HG02840 (cell line): ENCODE results near the gene CDKL5.
"Not testable (repeated sequence)": the region's sequence is repeated elsewhere in the genome, so short reads cannot be mapped to it uniquely, and the experiment has no call there.

Experiments used
- ATAC-seq: cut with Tn5 transposase; IDR thresholded peaks from one replicate; pipeline ENCODE4 v1.9.1; 2021; ENCODE audit warnings: mild to moderate bottlenecking, moderate library complexity, moderate number of reproducible peaks; ENCODE audit not compliant: unreplicated experiment, low FRiP score

The CDKL5 gene

GRCh38 chrX:18425199-18426003 lies at the start of gene CDKL5:
Gene CDKL5 (plus strand): TSS chrX:18425608. CDS start chrX:18507097, 81,489 bp downstream.
- peak; percentile 92 for ATAC-seq

GRCh38 chrX:18377796-18378195 lies 47.6 kb upstream of the CDKL5 start:
- no peak for ATAC-seq

- no peak for ATAC-seq
Measured at GRCh38 chrX:18389966-18390365, 35.4 kb upstream of the CDKL5 start.

GRCh38 chrX:18390941-18391538 lies 34.4 kb upstream of the CDKL5 start:
- ATAC-seq = no peak

GRCh38 chrX:18394477-18394876 lies 30.9 kb upstream of the CDKL5 start:
- no peak for ATAC-seq

DNA sequence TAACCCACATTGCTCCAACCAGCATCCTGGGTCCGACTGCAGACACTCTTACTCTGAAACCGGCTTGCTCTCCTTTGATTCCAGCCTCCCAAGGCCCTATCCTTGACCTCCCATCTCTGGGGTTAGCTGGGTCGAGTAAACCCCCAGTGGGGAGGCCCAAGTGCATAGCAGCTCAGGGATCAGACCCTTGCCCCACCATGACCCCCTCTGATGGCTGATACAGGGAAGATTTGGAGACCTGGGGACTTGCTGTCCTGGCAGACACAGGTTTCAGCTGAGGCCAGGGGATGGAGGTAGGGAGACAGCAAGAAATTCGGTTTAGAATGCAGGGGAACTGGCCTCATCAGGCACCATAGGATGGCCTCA lies 23.6 kb upstream of the CDKL5 start:
- no peak for ATAC-seq

DNA sequence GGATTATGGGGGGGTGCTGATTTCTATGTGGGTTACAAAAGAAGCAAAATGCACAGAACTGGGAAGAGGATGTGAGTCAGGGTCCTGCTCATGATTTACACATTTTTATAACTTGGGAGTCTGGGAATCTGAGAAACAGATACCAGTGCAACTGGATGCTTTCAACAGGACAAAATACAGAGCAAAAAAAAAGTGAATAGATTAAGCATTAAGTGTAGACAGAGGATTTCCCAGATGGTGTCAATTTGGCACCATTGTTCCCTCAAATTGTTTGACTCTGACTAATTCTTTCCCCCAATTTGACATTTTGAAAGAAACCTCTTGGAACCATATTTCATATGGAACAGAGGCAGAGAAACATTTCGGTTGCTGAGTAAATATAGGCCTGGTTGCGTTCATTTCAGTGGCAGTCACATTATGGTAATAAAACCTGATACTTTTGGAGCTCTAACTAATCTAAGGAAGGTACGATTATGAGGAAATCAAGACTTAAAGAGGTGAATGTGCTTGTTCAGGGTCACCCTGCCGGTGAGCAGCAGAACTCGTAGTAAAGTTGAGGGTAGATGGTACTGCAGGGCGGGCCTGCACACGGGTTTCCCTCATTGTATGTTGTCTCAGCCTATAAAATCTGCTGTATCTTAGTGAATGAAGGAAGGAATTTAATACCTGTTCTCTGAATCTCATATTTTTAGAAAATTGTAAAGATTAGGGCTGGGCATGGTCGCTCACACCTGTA lies 18.7 kb upstream of the CDKL5 start:
- ATAC-seq = no peak

- ATAC-seq = no peak
Measured at GRCh38 chrX:18410038-18410437, 15.4 kb upstream of the CDKL5 start.

DNA sequence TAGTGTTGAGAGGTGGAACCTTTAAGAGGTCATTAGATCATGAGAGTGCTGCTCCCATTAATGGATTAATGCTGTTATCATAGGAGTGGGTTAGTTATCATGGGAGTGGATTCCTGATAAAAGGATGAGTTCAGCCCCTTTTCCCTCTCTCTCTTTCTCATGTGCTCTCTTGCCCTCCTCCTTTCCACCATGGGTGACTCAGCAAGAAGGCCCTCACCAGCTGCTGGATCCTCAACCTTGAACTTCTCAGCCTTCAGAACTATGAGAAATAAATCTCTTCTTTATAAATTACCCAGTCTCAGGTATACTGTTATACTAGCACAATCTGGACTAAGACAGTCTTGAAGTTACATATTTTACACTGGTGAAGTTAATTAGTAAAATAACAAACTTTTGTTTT lies 10.0 kb upstream of the CDKL5 start:
- ATAC-seq = no peak

DNA sequence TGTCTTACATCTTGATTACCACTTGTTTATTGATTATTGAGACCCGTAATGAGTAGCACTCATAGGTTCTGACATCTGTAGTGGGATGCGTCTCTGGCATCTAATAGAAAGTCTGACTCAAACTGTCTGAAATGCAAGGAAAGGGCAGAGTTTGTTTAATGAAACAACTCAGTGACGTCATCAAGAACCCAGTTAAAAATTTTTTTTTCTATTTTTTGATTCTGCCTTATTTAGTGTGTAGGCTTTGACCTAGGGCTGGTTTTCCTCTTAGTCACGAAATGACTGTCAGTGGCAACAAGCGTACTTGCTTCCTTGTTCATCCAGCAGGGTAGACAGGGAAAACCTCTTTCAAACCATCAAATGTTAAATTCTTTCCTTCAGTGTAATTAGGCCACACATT lies 3.1 kb upstream of the CDKL5 start:
- no peak for ATAC-seq

DNA sequence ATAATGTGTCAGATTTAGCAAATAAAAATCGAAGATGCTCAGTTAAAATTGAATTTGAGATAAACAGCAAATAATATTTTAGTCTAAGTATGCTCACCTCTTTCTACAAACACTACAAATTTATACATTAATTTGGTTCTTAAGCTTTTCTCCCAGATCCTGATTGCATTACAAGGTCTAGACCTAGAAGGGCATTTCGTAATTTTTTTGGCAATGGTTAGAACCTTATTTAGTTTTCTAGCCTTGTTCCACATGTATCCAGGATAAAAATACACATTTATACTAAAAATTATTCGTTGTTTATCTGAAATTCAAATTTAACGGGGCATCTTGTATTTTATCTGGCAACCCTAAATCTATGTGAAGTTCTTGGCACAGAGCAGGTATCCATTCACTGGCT lies 2.5 kb upstream of the CDKL5 start:
- no peak for ATAC-seq

- ATAC-seq = peak; percentile 7
Measured at GRCh38 chrX:18424482-18425198, 768 bp upstream of the CDKL5 start.

- ATAC-seq = no peak
Measured at GRCh38 chrX:18426004-18426320, 554 bp downstream of the CDKL5 start.

DNA sequence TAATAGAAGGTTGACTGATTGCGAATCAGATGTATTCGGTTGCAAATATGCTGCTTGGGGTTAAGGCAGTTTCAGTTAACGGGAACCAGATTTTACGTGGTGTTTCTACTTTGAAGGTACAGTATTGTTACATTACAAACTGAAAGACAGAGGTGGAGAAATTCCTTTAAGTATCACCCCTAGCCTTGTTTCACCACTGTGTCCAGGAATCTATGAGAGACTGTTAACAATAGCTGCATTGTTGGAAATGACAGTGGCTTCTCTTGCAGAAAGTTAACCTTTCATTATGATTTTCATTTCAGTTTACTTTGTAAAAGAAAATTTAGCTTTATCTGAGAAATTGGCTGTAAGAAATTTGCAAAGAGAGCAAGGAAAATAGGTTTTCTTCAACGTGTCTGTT lies 2.6 kb downstream of the CDKL5 start:
- no peak for ATAC-seq

DNA sequence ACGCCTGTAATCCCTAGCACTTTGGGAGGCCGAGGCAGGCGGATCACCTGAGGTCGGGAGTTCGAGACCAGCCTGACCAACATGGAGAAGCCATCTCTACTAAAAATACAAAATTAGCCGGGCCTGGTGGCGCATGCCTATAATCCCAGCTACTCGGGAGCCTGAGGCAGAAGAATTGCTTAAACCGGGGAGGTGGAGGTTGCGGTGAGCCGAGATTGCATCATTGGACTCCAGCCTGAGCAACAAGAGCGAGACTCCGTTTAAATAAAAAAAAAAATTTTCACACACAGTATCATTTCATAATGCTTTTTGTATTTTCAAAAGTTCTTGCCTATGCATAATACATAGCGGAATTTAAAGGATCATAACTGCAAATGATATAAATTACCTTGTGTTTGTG lies 7.9 kb downstream of the CDKL5 start:
- ATAC-seq = not testable (repeated sequence)

- no peak for ATAC-seq
Measured at GRCh38 chrX:18434896-18435295, 9.5 kb downstream of the CDKL5 start.

- no peak for ATAC-seq
Measured at GRCh38 chrX:18436017-18436416, 10.6 kb downstream of the CDKL5 start.

GRCh38 chrX:18440835-18441234 lies 15.4 kb downstream of the CDKL5 start:
- ATAC-seq = no peak

GRCh38 chrX:18441780-18442367 lies 16.5 kb downstream of the CDKL5 start:
- no peak for ATAC-seq

DNA sequence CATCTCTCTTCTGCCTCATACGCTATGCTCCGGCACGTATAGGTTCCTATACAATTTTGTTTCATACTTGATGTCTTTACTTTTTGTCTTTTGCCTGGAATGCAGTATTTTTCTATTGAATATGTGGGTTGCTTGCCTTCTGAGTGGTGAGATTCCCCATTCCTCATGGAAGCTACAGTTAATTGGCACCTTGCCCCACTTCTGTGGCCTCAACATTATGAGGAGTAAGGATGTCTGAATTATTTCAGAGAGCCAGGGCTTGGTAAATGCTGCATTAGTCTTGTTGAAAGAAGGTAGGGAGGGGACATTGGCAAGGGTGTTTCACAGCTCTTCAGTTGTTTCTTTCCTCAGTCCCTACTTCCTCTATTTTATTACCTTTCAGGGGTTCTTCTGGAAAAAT lies 23.0 kb downstream of the CDKL5 start:
- ATAC-seq = no peak

DNA sequence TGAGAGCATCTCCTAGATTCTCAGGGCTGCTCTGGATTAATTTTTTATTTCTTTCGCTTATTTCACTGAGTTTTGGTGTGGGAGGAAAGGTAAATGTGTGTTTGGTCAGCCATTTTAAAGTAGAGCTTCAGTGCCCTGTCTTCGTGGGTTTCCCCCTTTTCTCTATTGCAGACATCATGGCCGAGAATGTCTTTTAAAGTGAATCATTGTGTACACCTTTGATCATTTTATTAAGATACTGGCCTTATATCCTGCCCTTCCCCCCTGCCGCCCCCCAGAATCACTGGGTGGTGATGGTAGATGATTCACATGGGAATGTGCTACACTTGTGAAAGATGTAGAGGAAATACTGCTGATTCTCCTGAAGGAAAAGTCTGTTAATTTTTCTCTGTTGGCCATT lies 23.8 kb downstream of the CDKL5 start:
- ATAC-seq = no peak
